Omental fat pad (tissue), 4 donors: ENCODE results near the gene TUBB2A. TPM values are rescaled to one million over a fixed set of nuclear protein-coding genes. Genes with fewer than 3 reads are reported as not detected.

ENCODE experiments used
- ATAC-seq: fragments of 150-250 bp; one replicate; pipeline ENCODE4 v1.9.1; 2016; ENCODE audit warnings: mild to moderate bottlenecking, moderate library complexity; ENCODE audit not compliant: low FRiP score
- DNase-seq: peaks from one replicate; pipeline ENCODE4 v3.0.0-alpha.2; 2019; ENCODE audit warnings: low spot score
- CTCF ChIP-seq, 3 donors: fragments of 450-650 bp; IDR thresholded peaks; one replicate each; pipeline ENCODE4 v1.5.1; 2016 to 2017; ENCODE audit warnings: antibody characterized with exemption in 3 of 3, mild to moderate bottlenecking in 3 of 3, moderate library complexity in 2 of 3
- total RNA-seq, 4 donors: library from RNA; depleted of rRNA; stranded (reverse); fragments of >200 nt; gene quantifications; one replicate each; pipeline ENCODE4 v1.1.0, GENCODE V29; 2016

Gene TUBB2A
- total RNA-seq, 4 donors from 2014 or later: 62.4 to 134 (median 97.8) TPM

DNA sequence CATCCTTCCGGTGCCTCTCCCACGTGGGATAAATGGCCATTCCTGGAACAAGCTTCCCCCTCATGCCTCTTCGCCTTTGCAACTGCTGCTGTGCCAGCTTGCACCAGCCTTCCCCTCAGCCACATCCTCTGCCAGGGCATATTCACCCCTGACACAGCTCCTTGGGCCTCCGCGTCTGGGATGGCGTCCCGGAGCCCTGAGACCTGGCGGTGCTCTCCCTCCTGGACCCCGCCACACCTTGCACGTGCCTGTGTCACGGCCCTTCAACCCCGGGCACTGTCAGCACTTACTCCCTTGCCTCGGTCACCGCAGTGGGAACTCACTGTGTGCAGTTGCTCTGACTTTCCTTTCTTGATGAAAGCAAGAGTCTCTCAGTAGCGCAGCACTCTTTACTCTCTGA is 25.6 kb downstream of the TUBB2A start:
- DNase-seq (no peak), ATAC-seq (no peak)
- TF ChIP-seq CTCF (IDR thresholded peaks at IDR 0.05): no peak

DNA sequence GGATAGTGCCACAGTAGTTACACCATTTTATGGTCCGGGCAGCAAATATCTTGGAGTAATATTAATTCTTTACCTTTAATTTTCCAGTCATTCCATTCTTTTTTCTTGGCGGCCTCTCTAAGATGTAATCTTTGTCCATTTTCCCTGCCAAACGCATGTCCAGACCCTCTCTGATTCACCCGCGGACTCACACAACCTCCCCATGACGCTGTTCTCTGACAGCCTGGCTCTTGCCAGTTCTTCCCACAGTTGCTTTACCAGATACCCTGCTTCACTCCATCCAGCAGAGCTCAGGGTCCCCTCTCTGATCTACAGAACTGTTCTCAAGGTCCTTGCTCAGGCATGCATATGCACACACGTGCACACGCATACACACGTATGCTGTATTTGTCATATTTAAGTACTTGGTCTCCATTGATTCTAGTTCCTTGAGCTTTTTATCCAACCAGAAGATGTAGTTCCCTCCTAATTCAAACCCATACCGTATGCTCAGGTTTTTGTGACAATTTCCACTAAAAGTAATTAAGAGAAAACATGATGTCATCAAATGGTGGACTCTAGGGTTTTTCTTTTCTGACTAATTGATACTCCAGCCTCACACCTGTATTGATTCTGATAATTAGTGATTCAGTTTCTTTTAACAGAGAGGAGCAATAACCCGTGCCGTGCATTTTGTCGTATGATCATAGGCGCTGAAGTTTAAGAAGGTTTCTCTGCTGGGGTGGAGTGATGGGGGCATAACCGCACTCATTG is 28.8 kb downstream of the TUBB2A start:
- DNase-seq: no peak
- TF ChIP-seq CTCF (IDR thresholded peaks at IDR 0.05): no peak
- ATAC-seq: no peak

DNA sequence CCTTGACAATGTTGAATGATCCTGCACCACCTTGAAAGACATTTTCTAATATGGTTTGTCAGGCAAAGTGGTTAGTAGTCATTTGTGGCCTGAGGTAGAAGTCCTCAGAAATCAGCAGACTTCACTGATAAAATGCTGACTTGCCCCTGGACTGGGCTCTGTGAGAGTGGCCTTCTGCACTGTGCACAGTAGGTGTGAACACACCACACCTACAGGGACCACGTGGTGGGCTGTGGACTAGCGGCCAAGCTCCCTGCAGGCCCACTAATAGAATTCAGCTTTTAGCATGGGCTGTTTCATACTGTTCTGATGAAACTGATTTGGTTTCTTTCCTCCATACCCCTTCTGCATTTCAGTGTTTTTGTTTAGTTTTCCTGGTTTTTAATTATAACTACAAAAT is 31.5 kb downstream of the TUBB2A start:
- DNase-seq (no peak), ATAC-seq (no peak)
- TF ChIP-seq CTCF (IDR thresholded peaks at IDR 0.05): no peak

DNA sequence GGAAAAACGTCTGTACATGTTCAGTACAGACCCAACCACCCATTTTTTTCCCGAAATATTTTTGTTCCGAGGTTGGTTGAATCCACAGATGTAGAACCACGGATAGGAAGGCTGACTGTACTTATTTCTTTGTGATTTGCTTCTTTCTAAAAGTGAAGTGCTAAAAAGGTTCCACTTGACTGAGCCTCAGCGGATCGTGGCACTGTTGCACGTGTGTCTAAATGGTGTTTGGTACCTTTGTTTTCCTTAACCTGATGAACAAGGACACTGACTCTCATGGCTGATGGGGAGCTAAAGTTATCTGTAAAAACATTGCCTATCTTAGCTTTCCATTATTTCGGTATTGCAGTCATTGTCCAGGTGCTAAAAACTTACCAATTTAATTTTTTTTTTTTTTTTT is 32.7 kb downstream of the TUBB2A start:
- ATAC-seq (no peak), DNase-seq (no peak)
- TF ChIP-seq CTCF (IDR thresholded peaks at IDR 0.05): no peak

DNA sequence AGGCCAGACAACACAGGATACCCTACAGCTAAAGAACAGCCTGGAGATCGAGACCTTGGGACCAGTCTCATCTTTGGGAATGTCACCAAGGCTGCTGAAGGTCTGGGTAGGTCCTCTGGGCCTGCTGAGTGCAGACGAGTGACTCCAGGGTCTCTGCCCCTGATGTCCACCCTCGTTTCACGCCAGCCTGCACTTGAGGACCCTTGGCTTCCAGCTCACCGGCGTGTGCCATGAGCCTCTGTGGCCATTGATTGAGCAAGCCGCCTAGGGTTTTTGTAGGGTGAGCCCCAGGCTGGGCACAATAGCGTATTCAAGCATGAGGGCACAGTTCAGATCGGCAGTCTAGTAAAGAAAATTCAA is 34.5 kb downstream of the TUBB2A start:
- no peak for DNase-seq
- ATAC-seq: no peak
- no peak for TF ChIP-seq CTCF (IDR thresholded peaks at IDR 0.05)

DNA sequence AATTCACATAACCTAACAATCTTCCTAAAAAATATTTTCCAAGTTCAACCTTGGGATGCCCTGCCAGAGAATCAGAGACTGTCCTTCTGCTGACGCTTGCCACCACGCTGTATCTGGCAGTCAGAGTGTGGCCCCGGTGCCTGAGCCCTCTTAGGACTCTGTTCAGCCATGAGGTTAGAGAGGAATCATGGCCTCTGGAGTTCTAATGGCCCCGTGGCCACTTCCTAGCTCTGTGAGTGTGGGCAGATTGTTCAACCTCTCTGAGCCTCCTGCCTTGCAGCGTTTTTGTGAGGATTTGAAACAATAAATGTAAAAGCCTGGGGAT is 36.6 kb downstream of the TUBB2A start:
- DNase-seq: no peak

More for the DNA sequence above, 36.6 kb downstream of the TUBB2A start:
- no peak for TF ChIP-seq CTCF (IDR thresholded peaks at IDR 0.05)
- ATAC-seq: no peak
